Stimulated activated CD8-positive, alpha-beta memory T cell treated with anti-CD3 and anti-CD28 coated beads, Interleukin-15, amount 100 ng/mL, for 48 hours (primary cell): ENCODE measurements around the gene BAG5.
A peak's percentile ranks its signal among the peaks of the same experiment; 100 is the strongest.

Source experiments
- DNase-seq, 2 donors: peaks; one replicate each; pipeline ENCODE4 v3.0.0-alpha.2; 2020; ENCODE audit warnings: low read depth in 2 of 2

Gene BAG5

GRCh38 chr14:103563844-103564505 is 1.5 kb upstream of the BAG5 start:
- no peak for DNase-seq

- DNase-seq, result no peak
Measured at GRCh38 chr14:103563226-103563620, 766 bp upstream of the BAG5 start.

GRCh38 chr14:103562179-103562428 is 353 bp downstream of the BAG5 start:
- peak in 1 of 2 donors; percentile 40 for DNase-seq

DNA sequence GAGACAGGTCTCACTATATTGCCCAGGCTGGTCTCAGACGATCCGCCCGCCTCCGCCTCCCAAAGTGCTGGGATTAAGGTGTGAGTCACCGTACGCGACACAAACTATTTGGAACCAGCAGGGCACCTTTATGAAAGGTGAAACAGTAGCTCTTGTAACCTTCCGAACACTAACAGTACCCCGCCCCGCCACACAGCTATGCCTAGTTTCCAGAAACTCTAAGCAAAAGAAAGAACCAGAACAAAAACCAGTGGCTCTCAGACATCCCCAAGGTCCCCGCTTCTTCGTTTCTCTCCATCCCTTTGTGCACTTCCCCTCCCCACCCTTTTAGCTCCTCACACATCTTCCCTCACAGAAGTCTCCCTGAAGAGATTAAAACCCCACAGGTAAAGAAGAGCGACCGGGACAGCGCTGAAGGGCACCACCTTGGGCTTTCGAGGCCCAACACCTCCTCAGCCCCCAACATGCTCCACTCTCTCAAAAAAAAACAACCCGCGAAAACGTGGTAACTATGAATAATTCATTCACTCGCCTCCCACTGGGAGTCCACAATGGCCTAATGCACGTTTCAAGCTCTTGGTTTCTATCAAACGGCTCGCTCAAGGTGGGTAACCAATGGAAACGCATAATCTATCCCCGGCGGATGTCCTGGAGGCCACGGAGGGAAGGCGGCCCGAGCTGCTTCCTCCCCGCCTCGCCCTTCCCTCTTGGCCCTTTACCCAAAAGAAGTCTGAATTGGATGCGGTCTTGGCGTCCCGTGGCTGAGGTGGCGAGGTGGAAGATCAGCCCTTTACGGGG is 877 bp downstream of the BAG5 start:
- peak; percentile 16 to 29 for DNase-seq

DNA sequence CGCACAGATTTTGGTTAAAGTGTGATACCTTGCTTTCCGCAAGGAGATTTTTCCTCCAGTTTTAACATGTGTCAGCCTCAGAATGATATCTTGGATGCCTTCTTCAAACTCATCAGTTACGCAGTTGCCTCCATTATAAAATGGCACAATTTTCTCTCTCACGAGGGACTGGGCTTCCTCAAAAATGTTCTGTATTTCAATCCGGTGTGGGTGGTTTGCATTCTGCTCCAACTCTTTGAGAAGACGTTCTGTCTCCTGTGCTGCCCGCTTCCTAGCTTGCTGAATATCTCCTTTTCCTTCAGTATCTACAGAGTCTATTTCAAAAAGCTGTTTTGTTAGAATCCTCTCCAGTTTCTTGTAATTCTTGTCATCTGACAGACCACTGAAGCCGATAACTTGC is 1.8 kb downstream of the BAG5 start:
- DNase-seq, result no peak

DNA sequence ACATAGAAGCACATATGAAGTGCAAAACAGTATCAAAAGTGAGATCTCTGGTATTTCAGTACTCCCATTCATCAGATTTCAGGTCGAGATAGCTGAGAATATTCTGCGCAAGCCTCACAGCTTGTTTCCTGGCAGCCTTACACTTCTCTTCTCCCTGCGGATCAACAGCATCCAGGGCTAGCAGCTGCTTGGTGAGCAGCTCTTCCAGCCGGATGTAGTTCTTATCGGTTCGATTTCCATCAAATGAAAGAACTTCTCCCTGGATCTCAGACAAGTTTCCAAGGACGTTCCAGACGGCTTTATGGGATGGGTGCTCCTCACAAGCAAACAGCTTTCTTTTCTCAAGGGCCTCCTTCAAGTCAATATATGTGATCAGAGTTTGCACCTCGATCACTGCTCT is 2.7 kb downstream of the BAG5 start:
- no peak for DNase-seq

- no peak for DNase-seq
Measured at GRCh38 chr14:103558071-103558882, 4.2 kb downstream of the BAG5 start.

DNA sequence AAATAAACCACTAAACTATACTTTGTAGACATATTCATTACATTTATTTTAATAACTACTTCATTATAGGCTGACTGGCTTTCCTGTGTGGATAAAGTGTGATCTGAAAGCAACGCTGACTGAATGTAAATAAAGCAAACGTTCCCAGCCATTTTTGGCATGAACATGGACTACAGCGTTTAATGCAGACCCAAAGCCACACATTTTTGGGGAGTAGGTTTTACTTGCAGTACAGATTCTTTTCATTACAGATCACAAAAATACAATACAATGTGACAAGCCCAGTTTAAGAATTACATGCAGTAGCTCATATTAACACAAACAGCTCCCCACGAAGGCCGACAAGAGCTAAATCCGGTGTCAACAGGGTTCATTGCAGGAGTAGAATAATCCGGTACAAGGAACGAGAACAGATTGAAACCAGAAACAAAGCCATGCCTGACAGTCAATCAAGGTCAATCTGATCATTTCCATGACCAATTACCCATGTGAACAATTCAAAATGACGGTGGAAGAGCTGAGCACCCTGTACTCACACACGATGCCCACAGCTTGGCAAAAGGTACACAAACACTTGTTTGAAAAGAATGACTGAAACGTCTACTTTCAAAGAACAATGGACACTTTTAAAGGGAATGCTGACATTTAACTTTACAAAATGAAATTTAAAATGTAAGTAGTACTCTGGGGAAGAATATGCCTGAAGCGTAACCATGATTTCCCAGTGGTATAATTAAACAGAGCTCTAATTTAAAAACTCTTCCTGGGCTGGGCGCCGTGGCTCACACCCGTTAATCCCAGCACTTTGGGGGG is 5.3 kb downstream of the BAG5 start:
- no peak for DNase-seq

DNA sequence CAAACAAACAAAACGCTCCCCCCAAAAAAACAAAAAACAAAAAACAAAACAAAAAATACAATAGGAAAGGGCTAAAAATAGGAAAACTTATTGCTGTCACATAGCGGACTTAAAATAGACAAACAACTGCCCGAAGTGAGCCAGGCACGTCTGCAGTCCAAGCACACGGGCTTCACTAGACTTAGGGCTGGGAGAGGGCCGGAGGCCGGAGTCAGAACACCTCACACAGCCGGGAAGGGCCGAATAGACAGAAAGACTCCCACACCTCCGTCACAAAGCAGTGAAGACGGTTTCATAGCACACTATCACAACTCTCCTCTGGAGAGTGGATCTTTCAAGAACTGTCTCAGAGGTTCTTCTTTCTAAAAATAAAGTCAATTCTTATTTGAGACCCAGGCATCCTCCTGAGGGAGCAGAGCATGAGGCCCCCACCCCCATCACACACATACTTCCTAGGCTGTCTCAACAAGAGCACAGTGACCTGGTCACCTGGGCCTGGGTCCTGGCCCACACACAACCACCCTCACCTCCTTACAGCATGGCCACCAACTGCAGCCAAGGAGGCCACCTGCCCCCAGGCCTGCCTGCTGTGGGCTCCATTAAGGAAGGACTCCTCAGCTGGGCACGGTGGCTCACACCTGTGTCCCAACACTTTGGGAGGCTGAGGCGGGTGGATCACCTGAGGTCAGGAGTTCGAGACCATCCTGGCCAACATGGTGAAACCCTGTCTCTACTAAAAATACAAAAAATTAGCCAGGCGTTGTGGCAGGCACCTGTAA is 6.7 kb downstream of the BAG5 start:
- no peak for DNase-seq

DNA sequence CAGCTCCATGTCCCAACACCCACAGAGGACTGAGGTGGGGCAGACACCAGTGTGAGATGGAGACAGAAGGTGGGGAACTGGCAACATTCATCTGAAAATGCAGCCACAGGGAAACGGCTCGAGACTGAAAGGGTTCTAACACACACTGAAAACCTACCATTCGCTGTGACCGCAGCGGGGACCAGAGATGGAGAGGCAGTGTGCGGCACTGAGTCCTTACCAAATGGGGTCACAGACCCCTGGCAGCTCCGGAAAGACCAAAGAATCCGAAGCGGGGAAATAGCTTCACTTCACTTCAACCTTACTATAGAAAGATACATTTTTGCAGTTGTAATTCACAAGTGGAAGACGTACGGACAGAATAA is 9.6 kb downstream of the BAG5 start:
- no peak for DNase-seq

- no peak for DNase-seq
Measured at GRCh38 chr14:103552011-103552845, 10.2 kb downstream of the BAG5 start.

- no peak for DNase-seq
Measured at GRCh38 chr14:103551338-103551762, 11.1 kb downstream of the BAG5 start.

DNA sequence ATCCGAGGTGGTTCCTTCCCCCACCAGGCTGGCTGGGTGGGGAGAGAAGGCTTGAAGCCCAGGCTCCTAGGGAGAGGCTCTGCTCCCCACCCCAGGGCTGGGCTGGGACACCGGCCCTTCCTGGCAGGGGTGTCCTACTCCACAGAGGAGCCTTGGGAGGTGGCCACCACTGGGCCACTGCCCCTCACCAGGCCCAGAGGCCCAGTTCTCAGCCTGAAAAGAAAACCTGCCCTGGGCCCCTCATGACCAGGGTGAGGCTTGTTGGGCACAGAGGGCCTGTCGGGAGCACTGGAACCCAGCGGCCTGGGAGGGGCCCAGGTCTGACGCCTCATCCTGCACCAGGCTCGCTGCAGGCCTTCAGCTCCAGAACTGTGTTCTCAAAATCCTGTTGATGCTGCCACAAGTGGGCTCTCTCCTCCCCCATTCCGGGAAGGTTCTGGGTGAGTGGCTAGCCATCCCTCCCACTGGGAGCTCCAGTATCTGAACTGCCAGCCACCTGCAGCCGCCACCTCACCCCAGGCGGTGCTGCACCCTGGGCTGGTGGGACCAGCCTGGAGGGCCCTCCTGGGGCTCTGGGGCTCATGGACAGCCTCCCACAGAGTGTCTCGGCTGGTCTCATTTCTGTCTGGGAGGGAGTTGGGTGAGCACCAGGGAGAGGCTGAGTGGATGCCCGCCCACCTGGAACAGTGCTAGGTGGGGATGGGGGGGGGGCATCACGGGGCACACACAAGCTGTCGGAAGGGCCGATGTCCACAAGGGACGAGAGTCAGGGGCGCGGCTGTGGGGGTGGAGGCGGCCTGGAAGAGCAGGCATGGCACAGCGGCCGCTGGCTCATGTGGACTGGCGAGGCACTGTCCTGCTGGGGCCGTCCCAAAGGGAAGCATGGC is 11.8 kb downstream of the BAG5 start:
- no peak for DNase-seq

DNA sequence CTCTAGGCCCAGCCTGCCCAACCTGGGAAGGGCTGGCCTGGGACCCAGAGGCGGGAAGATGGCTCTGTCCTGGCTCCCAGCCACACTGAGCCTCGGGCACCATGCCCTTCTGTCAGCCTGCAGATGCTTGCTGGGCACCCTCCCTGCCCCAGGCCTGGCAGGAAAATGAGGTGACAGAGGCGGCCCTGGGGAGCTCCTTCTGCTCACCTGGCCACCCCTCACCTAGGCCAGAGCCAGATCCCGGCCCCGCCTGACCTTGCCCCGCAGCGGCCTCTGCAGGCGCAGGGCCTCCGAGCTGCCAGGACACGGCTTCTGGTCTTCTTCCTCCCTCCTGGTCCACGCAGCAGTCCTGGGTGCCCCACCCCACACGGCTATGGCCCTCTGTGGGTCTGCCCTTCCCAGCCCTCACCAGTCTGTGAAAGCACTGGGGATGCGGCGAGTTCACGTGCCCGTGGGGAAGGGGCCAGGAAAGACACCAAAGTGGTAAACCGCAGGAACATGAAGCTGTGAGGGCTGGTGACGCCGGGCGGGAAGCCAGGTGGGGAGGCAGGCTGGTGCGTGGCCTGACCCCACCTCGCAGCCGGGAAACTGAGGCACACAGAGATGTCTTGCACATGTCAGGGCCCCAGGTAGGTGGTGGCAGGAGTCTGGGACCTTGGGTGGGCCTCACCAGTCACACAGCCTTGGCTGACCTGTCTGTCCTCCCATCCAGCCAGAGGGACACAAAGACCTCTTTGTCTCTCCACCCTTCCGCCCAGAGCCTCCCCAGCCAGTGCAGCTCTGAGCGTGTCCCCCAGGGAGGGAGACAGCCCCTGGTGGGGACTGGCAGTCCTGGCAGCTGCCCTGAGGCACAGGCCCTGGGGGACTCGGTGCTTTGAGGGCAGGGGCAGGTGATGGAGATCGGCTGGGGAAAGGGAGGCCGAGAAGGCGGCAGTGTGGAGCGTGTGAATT is 12.8 kb downstream of the BAG5 start:
- DNase-seq, result no peak

DNA sequence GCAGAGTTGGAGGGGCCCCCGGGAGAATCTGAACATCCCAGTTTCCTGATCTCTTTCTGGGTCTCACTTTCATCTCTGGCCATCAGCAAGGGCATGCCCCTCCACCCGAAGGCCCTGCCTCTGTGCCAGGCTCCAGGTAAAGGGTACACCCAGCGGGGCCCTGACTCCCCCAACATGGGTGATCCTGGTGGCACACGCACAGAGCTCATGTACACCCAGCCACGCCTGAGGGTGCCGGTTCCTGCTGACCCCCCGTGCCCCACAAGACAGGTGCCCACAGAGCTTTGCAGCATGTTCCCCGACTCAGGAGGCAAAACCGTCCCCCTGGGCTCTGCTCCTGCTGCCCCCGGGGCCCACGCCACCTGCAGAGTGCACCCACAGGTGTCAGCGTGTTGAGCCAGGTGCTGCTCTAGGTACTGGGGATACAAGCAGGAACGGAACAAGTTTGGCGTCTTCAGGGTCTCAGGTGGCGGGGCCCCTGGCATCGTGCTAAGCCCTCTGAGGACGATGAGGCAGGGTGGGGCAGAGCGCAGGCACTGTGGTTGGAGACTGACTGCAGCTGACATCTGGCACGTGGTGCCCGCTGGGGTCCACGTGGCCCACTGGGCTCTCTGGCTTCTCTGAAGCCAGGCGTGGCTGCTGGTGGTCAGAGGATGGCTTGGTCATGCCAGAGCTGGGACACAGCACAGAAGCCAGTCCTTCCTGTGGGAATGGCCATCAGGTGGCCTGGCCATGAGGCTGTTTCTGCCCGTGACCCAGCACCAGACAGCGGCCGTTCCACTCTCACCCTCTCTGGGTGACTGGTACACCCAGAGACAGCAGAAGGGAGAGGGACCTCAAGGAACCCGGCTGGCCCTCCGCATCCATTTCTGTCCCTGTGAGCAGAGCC is 13.8 kb downstream of the BAG5 start:
- DNase-seq, result no peak

GRCh38 chr14:103547941-103548462 is 14.5 kb downstream of the BAG5 start:
- no peak for DNase-seq

- no peak for DNase-seq
Measured at GRCh38 chr14:103547455-103547940, 15.0 kb downstream of the BAG5 start.
